Inferior parietal cortex (tissue), 1 donor: ENCODE measurements around the gene SYNGAP1.

Source experiments
- DNase-seq: peaks from one replicate; pipeline ENCODE4 v3.0.0-alpha.2; 2016; ENCODE audit errors: extremely low spot score

Gene SYNGAP1

GRCh38 chr6:33438978-33439594, 19.2 kb downstream of the SYNGAP1 start:
- DNase-seq, result no peak

DNA sequence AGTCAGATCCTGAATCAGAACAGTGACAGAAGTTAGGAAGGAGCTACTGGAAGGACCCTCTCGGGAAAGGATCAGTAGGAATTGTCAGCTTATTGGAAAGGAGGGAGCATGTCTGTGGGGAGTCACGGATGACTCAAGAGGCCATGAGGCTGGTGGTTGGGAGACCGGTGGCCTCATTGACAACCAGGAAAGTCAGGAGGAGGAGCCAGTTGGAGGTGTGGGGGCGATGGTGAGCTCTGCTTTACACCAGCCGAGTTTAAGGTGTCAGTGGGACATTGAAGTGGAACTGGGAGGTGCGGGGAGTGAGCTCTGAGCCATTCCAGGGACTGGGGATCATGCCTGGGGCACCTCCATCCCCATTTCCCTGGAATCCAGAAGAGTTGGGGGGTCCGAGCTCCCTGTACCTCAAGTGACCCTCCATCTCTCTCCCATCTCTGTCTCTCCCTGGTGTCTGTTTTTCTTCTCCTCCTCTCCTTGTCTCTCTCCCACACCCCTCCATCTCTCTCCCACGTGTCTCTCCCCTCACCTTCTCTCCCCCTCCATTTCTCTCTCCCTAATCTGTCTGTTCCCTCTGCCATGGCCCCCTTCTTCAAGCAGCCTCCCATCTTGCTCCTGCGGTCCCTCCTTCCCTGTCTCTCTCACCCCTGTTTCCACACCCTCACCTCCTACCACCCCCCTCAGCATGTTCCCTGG, 20.2 kb downstream of the SYNGAP1 start:
- DNase-seq, result no peak

- DNase-seq, result no peak
These were observed 20.9 kb downstream of the SYNGAP1 start for GRCh38 chr6:33440649-33441309.

- DNase-seq, result no peak
These were observed 21.6 kb downstream of the SYNGAP1 start for GRCh38 chr6:33441457-33441856.

DNA sequence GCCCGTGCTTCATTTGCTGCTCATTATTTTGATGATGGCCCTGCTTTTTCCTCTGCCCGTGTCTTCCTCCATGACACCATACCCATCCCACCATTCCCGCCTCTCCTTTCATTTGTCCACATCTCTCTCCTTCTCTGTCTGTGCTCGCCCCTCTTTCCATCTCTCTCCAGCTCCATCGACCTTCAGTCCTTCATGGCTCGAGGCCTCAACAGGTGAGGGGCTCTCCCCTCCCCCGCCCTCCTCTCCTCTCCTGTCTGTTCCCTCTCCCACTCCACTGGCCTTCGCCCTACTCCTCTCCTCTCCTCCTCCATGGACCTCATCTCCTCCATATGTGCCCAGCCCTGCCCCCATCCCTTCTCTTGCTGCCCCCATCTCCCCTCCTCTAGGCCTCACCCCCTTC, 22.4 kb downstream of the SYNGAP1 start:
- no peak for DNase-seq

DNA sequence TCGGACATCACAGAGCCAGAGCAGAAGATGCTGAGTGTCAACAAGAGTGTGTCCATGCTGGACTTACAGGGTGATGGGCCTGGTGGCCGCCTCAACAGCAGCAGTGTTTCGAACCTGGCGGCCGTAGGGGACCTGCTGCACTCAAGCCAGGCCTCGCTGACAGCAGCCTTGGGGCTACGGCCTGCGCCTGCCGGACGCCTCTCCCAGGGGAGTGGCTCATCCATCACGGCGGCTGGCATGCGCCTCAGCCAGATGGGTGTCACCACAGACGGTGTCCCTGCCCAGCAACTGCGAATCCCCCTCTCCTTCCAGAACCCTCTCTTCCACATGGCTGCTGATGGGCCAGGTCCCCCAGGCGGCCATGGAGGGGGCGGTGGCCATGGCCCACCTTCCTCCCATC, 23.2 kb downstream of the SYNGAP1 start:
- DNase-seq, result no peak

GRCh38 chr6:33443619-33444504, 24.0 kb downstream of the SYNGAP1 start:
- DNase-seq, result no peak

- no peak for DNase-seq
These were observed 25.3 kb downstream of the SYNGAP1 start for GRCh38 chr6:33445119-33445603.

- DNase-seq, result no peak
These were observed 26.5 kb downstream of the SYNGAP1 start for GRCh38 chr6:33446356-33446755.

DNA sequence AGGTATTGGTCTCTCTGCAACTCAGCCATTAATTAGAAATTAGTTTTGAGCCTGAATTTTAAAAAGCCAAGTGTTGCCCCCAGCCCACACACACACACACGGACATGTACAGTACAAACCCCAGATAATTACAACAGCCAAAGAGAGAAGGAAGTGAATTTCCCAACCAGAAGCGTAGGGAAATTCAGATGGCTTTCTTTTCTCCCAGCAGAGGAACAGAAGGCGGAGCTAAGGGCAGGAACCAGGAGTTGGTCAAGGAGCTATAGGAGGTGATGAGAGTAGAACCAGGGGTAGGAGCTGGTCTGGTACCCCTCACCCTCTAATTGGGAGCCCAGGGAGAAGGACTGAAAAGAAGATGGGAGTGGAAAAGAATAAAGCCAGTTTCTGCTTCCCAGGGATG, 30.6 kb downstream of the SYNGAP1 start:
- DNase-seq, result no peak

DNA sequence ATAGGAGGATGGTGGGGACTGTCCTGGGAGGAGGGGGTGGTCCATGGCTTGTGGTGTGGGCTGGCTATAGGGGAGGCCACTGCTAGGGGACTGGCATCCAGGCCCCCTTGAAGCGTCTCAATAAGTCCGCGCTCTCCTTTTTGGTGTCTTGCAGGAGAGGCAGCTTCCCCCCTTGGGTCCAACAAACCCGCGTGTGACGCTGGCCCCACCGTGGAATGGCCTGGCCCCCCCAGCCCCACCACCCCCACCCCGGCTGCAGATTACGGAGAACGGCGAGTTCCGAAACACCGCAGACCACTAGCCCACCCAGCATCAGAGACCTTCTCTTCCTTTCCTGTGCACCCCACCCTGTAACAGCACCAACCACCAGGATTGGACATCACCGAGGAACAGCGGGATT, 31.7 kb downstream of the SYNGAP1 start:
- no peak for DNase-seq

- no peak for DNase-seq
These were observed 32.6 kb downstream of the SYNGAP1 start for GRCh38 chr6:33452496-33452895.

DNA sequence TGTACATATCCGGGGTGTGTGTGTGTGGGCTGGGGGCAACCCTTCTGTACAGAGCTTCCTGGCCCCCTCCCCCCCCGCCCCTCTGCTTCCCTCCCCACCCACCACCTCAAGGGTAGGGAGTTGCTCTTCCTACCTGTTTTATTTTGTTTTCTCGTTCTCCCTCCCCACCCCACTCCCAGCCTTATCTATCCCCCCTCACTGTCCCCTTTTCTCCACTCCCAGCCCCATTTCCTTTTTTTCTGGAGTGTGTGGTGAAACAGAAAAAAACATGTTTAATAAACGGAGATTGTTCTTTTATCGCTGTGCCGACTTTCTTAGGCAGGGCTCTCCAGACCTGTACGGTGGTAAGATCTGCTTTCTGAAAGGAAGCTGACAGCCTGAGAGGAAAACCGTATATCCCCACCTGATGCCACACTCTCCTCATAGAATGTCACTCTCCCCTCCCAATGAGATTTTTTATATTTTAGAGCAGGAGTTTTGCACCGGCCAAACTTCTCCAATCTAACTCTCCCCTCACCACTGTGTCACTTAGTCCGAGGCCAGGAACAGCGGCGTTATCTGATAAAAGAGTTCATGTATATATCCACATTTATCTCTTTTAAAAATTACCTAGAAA, 33.6 kb downstream of the SYNGAP1 start:
- DNase-seq, result no peak

GRCh38 chr6:33454009-33454946, 34.4 kb downstream of the SYNGAP1 start, which contains the start of gene ZBTB9:
Gene ZBTB9 (plus strand): TSS chr6:33454576. CDS start chr6:33455101, 525 bp downstream.
- DNase-seq, result peak; percentile 98

GRCh38 chr6:33455051-33455450, 35.2 kb downstream of the SYNGAP1 start:
- DNase-seq, result no peak

GRCh38 chr6:33456156-33456555, 36.3 kb downstream of the SYNGAP1 start:
- no peak for DNase-seq

DNA sequence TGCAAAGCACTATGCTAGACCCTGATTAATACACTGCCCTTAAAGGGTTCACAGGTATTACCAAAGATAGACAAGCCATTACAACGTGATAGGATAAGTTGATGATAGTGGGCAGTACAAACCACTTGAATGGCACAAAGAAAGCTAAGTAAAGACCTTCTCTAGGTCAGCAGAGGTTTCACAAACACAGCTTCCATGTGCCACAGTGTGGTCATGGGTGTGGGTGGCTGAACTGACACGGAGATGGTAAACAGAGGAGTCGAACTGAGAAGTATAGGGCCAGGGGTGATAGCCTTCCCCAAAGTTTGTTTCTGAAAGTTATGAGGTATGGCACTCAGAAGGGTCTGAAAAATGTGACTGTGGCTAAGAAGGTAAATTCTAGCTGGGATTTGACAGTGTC, 38.8 kb downstream of the SYNGAP1 start:
- DNase-seq, result no peak

DNA sequence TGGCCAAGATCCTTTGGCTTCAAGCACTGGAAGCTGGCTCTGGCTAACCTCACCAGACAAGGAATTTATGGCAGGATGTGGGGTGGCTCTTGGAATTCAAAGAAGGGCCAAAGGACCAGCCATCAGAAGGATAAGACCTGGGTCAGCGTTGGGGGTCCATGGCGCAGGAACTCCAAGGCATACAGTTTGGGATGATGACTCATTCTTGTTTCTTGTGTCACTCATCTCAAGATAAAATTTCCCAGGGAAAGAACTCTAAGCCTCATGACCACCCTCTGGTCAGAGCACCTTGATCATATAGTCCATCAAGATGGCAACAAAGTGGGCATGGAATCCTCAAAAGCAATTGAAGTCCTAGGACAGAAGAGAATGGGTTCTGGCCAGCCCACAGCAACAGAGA, 39.4 kb downstream of the SYNGAP1 start:
- DNase-seq, result no peak

DNA sequence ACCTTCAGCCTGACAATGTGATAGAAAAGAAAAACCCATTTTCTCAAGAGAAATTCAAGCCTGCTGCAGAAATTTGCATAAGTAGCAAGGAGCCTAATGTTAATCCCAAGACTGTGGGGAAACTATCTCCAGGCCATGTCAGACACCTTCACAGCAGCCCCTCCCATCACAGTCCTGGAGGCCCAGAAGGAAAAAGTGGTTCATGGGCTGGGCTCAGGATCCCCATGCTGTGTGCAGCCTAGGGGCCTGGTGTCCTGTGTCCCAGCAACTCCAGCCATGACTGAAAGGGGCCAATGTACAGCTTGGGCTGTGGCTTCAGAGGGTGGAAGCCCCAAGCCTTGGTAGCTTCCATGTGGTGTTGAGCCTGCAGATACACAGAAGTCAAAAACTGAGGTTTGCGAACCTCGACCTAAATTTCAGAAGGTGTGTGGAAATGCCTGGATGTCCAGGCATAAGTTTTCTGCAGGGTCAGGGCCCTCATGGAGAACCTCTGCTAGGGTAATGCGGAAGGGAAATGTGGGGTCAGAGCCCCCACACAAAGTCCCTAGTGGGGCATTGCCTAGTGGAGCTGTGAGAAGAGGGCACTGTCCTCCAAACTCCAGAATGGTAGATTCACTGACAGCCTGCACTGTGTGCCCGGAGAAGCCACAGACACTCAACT, 46.3 kb downstream of the SYNGAP1 start:
- no peak for DNase-seq

- DNase-seq, result no peak
These were observed 47.2 kb downstream of the SYNGAP1 start for GRCh38 chr6:33467091-33467490.
